Stimulated activated memory B cell treated with anti-CD40 and anti-IgM and Interleukin-4, amounts not matched to agents 10 μg/mL and 1 μg/mL and 100 μg/mL, for 72 hours (primary cell): ENCODE measurements around the gene ACKR3.

Experiments used
- ATAC-seq: fragments of 150-1000 bp; cut with Tn5 transposase; 2 replicates; pipeline ENCODE4 v1.10.0; 2021
- H3K27ac Mint-ChIP-seq: one replicate; pipeline ENCODE4 v1.8.0; 2022; ENCODE audit warnings: mild to moderate bottlenecking, mixed read lengths
- H3K27me3 Mint-ChIP-seq: one replicate; pipeline ENCODE4 v1.8.0; 2022; ENCODE audit warnings: mixed read lengths
- H3K36me3 Mint-ChIP-seq: one replicate; pipeline ENCODE4 v1.8.0; 2022; ENCODE audit warnings: mixed read lengths
- H3K4me1 Mint-ChIP-seq: one replicate; pipeline ENCODE4 v1.8.0; 2022; ENCODE audit warnings: mixed read lengths
- H3K4me3 Mint-ChIP-seq: one replicate; pipeline ENCODE4 v1.8.0; 2022; ENCODE audit warnings: mild to moderate bottlenecking, moderate library complexity, mixed read lengths
- H3K9me3 Mint-ChIP-seq: one replicate; pipeline ENCODE4 v1.8.0; 2022; ENCODE audit warnings: mixed read lengths

Gene ACKR3

DNA sequence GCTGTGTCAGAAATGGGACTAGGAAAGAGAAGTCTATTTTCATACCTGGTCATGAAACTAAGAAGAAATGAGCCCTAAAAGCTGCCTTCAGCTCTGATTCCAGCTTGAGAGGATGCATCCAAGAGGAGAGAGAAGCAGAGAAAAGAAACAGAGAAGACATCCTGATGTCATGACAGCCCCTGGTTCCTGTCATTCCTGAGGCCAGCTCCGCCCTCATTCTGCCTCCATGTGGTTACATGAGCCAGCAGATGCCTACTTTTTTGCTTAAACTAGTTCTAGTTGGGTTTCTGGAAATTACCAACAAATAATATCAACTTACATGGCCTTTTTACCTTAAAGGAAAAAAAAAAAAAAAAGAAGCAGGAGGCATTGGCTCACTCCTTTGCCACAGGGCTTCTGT lies 14.1 kb upstream of the ACKR3 start:
- no peak for ATAC-seq
- H3K4me1 Mint-ChIP-seq: peaks cover 63% of the 10 kb centered on the region
- no peak overlapping the region for H3K4me3 Mint-ChIP-seq
- H3K27me3 Mint-ChIP-seq: no peaks in the 10 kb centered on the region
- peak overlapping the region; percentile 60 for H3K27ac Mint-ChIP-seq
- peaks cover 7% of the 10 kb centered on the region for H3K36me3 Mint-ChIP-seq
- H3K9me3 Mint-ChIP-seq: peaks cover 7% of the 10 kb centered on the region

GRCh38 chr2:236557306-236558030 lies 12.2 kb upstream of the ACKR3 start:
- peaks cover 48% of the 10 kb centered on the region for H3K4me1 Mint-ChIP-seq
- no peak overlapping the region for H3K4me3 Mint-ChIP-seq
- no peak overlapping the region for H3K27ac Mint-ChIP-seq
- peaks cover 7% of the 10 kb centered on the region for H3K36me3 Mint-ChIP-seq
- no peak for ATAC-seq
- peaks cover 9% of the 10 kb centered on the region for H3K9me3 Mint-ChIP-seq
- no peaks in the 10 kb centered on the region for H3K27me3 Mint-ChIP-seq

DNA sequence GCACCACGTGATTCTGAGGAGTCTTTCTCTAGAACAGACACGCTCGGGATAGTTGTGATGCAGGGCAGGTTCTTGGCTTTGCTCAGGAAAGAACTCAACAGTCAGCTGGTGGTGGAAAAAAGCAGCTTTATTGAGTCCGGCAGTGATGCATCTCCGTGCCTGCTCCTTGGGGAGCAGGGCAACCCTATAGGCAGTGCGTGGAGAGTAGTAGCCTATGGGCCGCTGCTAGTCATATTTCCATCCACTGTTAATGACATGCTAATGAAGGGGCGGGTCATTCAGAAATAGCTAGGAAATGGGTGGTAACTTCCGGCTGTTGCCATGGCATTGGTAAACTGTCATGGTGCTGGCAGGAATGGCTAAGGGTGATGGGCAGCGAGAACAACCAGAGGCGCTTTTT lies 11.6 kb upstream of the ACKR3 start:
- no peak for ATAC-seq
- peaks cover 7% of the 10 kb centered on the region for H3K36me3 Mint-ChIP-seq
- H3K9me3 Mint-ChIP-seq: peaks cover 9% of the 10 kb centered on the region
- no peak overlapping the region for H3K4me3 Mint-ChIP-seq
- H3K4me1 Mint-ChIP-seq: peaks cover 42% of the 10 kb centered on the region
- H3K27ac Mint-ChIP-seq: no peak overlapping the region
- H3K27me3 Mint-ChIP-seq: no peaks in the 10 kb centered on the region

GRCh38 chr2:236558993-236559978 lies 10.3 kb upstream of the ACKR3 start:
- H3K36me3 Mint-ChIP-seq: peaks cover under 1% of the 10 kb centered on the region
- no peak overlapping the region for H3K27ac Mint-ChIP-seq
- H3K9me3 Mint-ChIP-seq: peaks cover 3% of the 10 kb centered on the region
- ATAC-seq: no peak
- H3K4me1 Mint-ChIP-seq: peaks cover 32% of the 10 kb centered on the region
- H3K4me3 Mint-ChIP-seq: no peak overlapping the region
- no peaks in the 10 kb centered on the region for H3K27me3 Mint-ChIP-seq

DNA sequence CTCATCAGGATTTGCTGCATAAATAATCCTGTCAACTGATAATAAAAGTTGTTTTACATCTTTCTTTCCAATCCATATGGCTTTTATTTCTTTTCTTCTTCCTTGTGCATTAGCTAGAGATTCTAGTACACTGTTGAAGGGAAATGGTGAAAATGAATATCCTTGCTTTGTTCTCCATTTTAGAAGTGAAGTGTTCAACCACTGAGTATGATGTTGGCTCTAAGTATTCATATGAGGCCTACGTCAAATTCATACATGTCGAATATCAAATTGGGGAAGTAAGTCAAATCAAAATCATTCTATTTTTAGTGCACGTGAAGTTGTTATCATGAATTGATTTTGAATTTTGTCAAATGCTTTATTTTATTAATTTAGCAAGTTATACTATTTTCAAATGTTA lies 7.8 kb upstream of the ACKR3 start:
- Mint-ChIP-seq H3K36me3 (no peaks in the 10 kb centered on the region), H3K4me1 (peaks cover 20% of the 10 kb centered on the region), H3K9me3 (peaks cover 2% of the 10 kb centered on the region), H3K27me3 (no peaks in the 10 kb centered on the region), H3K4me3 (no peak overlapping the region), H3K27ac (no peak overlapping the region)
- no peak for ATAC-seq

- peaks cover 2% of the 10 kb centered on the region for H3K9me3 Mint-ChIP-seq
- H3K27me3 Mint-ChIP-seq: no peaks in the 10 kb centered on the region
- H3K36me3 Mint-ChIP-seq: no peaks in the 10 kb centered on the region
- no peak overlapping the region for H3K27ac Mint-ChIP-seq
- H3K4me1 Mint-ChIP-seq: peaks cover 24% of the 10 kb centered on the region
- no peak for ATAC-seq
- no peak overlapping the region for H3K4me3 Mint-ChIP-seq
Measured at GRCh38 chr2:236562434-236562833, 7.2 kb upstream of the ACKR3 start.

GRCh38 chr2:236563953-236564352 lies 5.7 kb upstream of the ACKR3 start:
- peaks cover 36% of the 10 kb centered on the region for H3K4me1 Mint-ChIP-seq
- H3K36me3 Mint-ChIP-seq: no peaks in the 10 kb centered on the region
- H3K4me3 Mint-ChIP-seq: no peak overlapping the region
- no peaks in the 10 kb centered on the region for H3K27me3 Mint-ChIP-seq
- no peak overlapping the region for H3K27ac Mint-ChIP-seq
- H3K9me3 Mint-ChIP-seq: peaks cover 2% of the 10 kb centered on the region
- no peak for ATAC-seq

DNA sequence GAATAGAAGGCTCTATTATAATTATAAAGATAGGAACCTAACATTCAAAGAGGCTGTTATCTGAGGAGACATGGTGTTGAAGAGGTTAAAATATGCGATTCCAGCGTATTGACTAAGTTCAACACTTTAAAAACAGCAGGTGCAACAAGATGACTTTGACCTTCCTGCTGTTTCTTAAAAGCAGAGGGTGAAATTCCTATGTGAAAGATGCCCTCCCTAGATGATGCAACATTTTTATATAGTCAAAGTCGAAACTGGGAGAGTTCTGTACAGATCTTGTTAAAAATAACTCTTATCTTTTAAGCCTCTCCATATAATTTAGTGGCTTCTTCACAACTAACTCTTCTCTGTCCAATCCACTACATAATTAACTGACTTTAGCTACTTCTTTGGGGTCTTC lies 4.4 kb upstream of the ACKR3 start:
- no peak for ATAC-seq
- Mint-ChIP-seq H3K27me3 (no peaks in the 10 kb centered on the region), H3K9me3 (peaks cover 2% of the 10 kb centered on the region), H3K4me1 (peaks cover 38% of the 10 kb centered on the region), H3K27ac (no peak overlapping the region), H3K36me3 (no peaks in the 10 kb centered on the region), H3K4me3 (no peak overlapping the region)

DNA sequence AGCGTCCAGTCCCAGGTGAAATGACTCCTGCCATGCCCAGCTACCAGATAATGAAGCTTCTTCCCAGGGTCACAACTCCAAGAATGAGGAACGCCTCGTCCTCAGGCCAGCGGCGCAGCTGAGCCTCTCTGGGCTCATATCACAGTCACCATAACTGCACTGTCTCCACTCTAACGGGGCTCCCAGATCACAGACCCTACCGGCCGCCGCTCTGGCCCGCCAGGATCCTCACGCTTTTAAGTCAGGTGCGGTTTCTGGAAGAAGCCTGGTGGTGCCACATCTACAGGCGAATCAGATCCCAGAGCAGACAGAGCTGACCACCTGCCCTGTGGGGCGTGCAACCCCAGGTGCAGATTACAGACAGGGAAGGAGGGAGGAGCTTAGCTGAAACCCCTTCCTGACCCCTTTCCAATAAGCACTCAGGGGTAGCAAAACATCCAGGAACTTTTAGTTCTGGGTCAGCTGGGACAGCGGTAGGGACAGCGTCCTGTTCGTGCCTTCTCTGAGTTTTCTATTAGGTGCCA lies 3.7 kb upstream of the ACKR3 start:
- no peak overlapping the region for H3K4me3 Mint-ChIP-seq

DNA sequence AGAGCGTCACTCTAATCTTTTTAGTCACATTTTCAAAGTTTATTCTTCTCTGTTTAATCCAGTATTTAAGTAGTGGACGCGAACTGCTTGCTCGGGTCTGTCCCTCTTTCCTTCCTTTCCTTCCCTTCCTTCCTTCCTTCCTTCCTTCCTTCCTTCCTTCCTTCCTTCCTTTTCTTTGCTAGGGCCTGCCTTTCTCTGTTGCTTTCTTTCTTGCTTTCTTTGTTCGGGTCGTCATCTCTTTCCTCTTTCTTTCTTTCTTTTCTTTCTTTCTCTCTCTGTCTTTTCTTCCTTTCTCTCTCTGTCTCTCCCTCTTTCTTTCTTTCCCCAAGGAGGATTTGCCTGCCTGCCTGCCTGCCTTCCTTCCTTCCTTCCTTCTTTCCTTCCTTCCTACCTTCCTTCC lies 3.0 kb upstream of the ACKR3 start:
- no peaks in the 10 kb centered on the region for H3K36me3 Mint-ChIP-seq
- H3K4me1 Mint-ChIP-seq: peaks cover 52% of the 10 kb centered on the region
- peaks cover 2% of the 10 kb centered on the region for H3K9me3 Mint-ChIP-seq
- no peak for ATAC-seq
- H3K27ac Mint-ChIP-seq: peak overlapping the region; percentile 7
- no peaks in the 10 kb centered on the region for H3K27me3 Mint-ChIP-seq
- H3K4me3 Mint-ChIP-seq: no peak overlapping the region

More for the DNA sequence above, 3.7 kb upstream of the ACKR3 start:
- Mint-ChIP-seq H3K4me1 (peaks cover 45% of the 10 kb centered on the region), H3K36me3 (no peaks in the 10 kb centered on the region), H3K27ac (no peak overlapping the region), H3K27me3 (no peaks in the 10 kb centered on the region), H3K9me3 (peaks cover 2% of the 10 kb centered on the region)
- ATAC-seq: no peak

GRCh38 chr2:236568068-236568921 lies 1.3 kb upstream of the ACKR3 start:
- peak; percentile 55 for ATAC-seq
- H3K36me3 Mint-ChIP-seq: no peaks in the 10 kb centered on the region
- H3K27me3 Mint-ChIP-seq: no peaks in the 10 kb centered on the region
- no peaks in the 10 kb centered on the region for H3K9me3 Mint-ChIP-seq
- peak overlapping the region; percentile 73 for H3K27ac Mint-ChIP-seq
- peaks cover 53% of the 10 kb centered on the region for H3K4me1 Mint-ChIP-seq
- H3K4me3 Mint-ChIP-seq: peak overlapping the region; percentile 77

GRCh38 chr2:236568922-236569572 lies 578 bp upstream of the ACKR3 start:
- peak overlapping the region; percentile 73 for H3K27ac Mint-ChIP-seq
- ATAC-seq: no peak
- peaks cover 59% of the 10 kb centered on the region for H3K4me1 Mint-ChIP-seq
- no peaks in the 10 kb centered on the region for H3K9me3 Mint-ChIP-seq
- no peaks in the 10 kb centered on the region for H3K27me3 Mint-ChIP-seq
- H3K4me3 Mint-ChIP-seq: peak overlapping the region; percentile 79
- peaks cover 3% of the 10 kb centered on the region for H3K36me3 Mint-ChIP-seq

DNA sequence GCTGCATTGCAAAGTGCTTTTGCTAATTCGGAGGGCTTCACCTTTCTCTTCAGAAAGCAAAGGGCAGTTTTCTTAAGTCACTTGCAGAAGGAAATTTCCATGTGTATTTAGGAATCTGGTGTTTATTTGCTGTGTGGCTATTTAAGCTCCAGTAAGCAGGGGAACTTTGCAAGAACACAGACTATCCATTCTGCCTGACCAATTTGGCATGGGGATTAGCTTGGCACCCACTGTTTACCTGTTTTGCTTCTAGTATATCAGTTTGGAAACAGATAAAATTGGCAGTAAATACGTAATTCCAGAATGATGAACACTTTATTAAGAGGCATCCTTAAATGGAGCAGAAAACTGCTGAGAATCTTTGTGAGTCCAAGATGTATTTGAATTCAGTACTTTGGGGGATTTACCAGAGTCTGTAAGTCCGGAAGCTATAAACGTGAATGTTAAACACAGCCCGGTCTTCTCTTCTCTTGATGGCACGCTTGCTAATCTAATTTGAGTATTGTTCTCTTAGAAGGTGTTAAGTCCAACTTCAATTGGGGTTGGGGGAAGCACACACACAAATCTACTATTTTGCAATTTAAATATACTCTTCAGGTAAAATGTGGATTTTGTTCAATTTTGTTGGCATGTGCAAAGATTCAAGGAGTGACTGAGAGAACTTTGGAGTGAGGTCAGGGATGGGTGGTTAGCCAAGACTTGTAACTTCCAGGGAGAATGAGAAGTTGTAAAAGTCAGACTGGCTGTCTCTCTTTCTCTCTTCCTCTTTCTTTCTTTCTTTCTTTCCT lies 650 bp downstream of the ACKR3 start:
- peak; percentile 55 for ATAC-seq
- no peaks in the 10 kb centered on the region for H3K27me3 Mint-ChIP-seq
- H3K36me3 Mint-ChIP-seq: peaks cover 11% of the 10 kb centered on the region
- H3K4me1 Mint-ChIP-seq: peaks cover 66% of the 10 kb centered on the region
- no peaks in the 10 kb centered on the region for H3K9me3 Mint-ChIP-seq
- H3K27ac Mint-ChIP-seq: peak overlapping the region; percentile 56
- H3K4me3 Mint-ChIP-seq: peak overlapping the region; percentile 79

DNA sequence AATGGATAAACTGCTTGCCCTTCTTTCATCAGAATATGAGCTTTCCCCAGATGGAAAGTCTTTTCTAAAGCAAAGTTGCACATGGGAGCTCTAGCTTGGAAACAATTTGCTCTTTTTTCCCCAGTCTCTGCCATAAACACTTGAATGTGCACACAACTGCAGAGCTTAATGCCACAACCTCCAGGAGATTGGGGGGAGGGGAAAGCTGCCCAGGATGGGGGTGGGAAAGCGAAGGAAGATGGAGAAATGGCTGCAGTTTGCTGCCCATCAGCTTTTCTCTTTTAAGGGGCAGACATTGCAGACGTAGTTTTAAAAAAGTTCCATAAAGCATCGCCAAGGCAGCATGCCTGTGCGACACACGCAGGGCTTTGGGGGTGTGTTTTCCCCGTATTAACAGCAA lies 1.5 kb downstream of the ACKR3 start:
- peaks cover 14% of the 10 kb centered on the region for H3K36me3 Mint-ChIP-seq
- no peaks in the 10 kb centered on the region for H3K9me3 Mint-ChIP-seq
- no peak for ATAC-seq
- peaks cover 66% of the 10 kb centered on the region for H3K4me1 Mint-ChIP-seq
- no peak overlapping the region for H3K4me3 Mint-ChIP-seq
- peak overlapping the region; percentile 56 for H3K27ac Mint-ChIP-seq
- no peaks in the 10 kb centered on the region for H3K27me3 Mint-ChIP-seq
